Measurements from ENCODE around the gene LRP1B. TPM values are rescaled to one million over a fixed set of nuclear protein-coding genes. Genes with fewer than 3 reads are reported as not detected.

The LRP1B gene
- total RNA-seq, 1 donor from 2014 or later, result 1.7 TPM

- no peak for DNase-seq (ENCODE audit: low spot score in 2 of 2, unreplicated experiment in 2 of 2)
- H3K36me3 Mint-ChIP-seq, result no peaks in the 10 kb centered on the region
- no peak overlapping the region for H3K4me3 Mint-ChIP-seq
- no peaks in the 10 kb centered on the region for H3K27me3 Mint-ChIP-seq (ENCODE audit: low read depth)
- H3K9me3 Mint-ChIP-seq, result peaks cover 13% of the 10 kb centered on the region
- peak overlapping the region; percentile 47 for H3K27ac Mint-ChIP-seq
- TF ChIP-seq CTCF (IDR thresholded peaks at IDR 0.05; ENCODE audit: unreplicated experiment), result no peak
- peaks cover 3% of the 10 kb centered on the region for H3K4me1 Mint-ChIP-seq
Measured at GRCh38 chr2:141341444-141341843, 789.4 kb downstream of the LRP1B start.

GRCh38 chr2:141331127-141331526 is 799.7 kb downstream of the LRP1B start:
- Mint-ChIP-seq H3K27ac (no peak overlapping the region), H3K9me3 (no peaks in the 10 kb centered on the region), H3K27me3 (ENCODE audit: low read depth) (no peaks in the 10 kb centered on the region), H3K4me3 (no peak overlapping the region), H3K36me3 (no peaks in the 10 kb centered on the region), H3K4me1 (peaks cover 5% of the 10 kb centered on the region)
- no peak for TF ChIP-seq CTCF (IDR thresholded peaks at IDR 0.05; ENCODE audit: unreplicated experiment)
- no peak for DNase-seq (ENCODE audit: low spot score in 2 of 2, unreplicated experiment in 2 of 2)

- no peak for DNase-seq (ENCODE audit: low spot score in 2 of 2, unreplicated experiment in 2 of 2)
- H3K36me3 Mint-ChIP-seq, result no peaks in the 10 kb centered on the region
- H3K9me3 Mint-ChIP-seq, result no peaks in the 10 kb centered on the region
- H3K27ac Mint-ChIP-seq, result no peak overlapping the region
- no peak for TF ChIP-seq CTCF (IDR thresholded peaks at IDR 0.05; ENCODE audit: unreplicated experiment)
- H3K4me1 Mint-ChIP-seq, result no peaks in the 10 kb centered on the region
- H3K27me3 Mint-ChIP-seq (ENCODE audit: low read depth), result no peaks in the 10 kb centered on the region
- no peak overlapping the region for H3K4me3 Mint-ChIP-seq
Measured at GRCh38 chr2:141329964-141330363, 800.9 kb downstream of the LRP1B start.

GRCh38 chr2:141323571-141323970 is 807.2 kb downstream of the LRP1B start:
- H3K9me3 Mint-ChIP-seq, result no peaks in the 10 kb centered on the region
- no peaks in the 10 kb centered on the region for H3K36me3 Mint-ChIP-seq
- no peak for DNase-seq (ENCODE audit: low spot score in 2 of 2, unreplicated experiment in 2 of 2)
- H3K4me3 Mint-ChIP-seq, result no peak overlapping the region
- no peak for TF ChIP-seq CTCF (IDR thresholded peaks at IDR 0.05; ENCODE audit: unreplicated experiment)
- no peaks in the 10 kb centered on the region for H3K4me1 Mint-ChIP-seq
- no peaks in the 10 kb centered on the region for H3K27me3 Mint-ChIP-seq (ENCODE audit: low read depth)
- H3K27ac Mint-ChIP-seq, result no peak overlapping the region

- no peaks in the 10 kb centered on the region for H3K4me1 Mint-ChIP-seq
- H3K4me3 Mint-ChIP-seq, result no peak overlapping the region
- no peak overlapping the region for H3K27ac Mint-ChIP-seq
- H3K36me3 Mint-ChIP-seq, result no peaks in the 10 kb centered on the region
- TF ChIP-seq CTCF (IDR thresholded peaks at IDR 0.05; ENCODE audit: unreplicated experiment), result no peak
- no peak for DNase-seq (ENCODE audit: low spot score in 2 of 2, unreplicated experiment in 2 of 2)
- no peaks in the 10 kb centered on the region for H3K27me3 Mint-ChIP-seq (ENCODE audit: low read depth)
- H3K9me3 Mint-ChIP-seq, result peaks cover 7% of the 10 kb centered on the region
Measured at GRCh38 chr2:141317986-141318385, 812.8 kb downstream of the LRP1B start.

GRCh38 chr2:141316606-141317005 is 814.2 kb downstream of the LRP1B start:
- Mint-ChIP-seq H3K9me3 (peaks cover 7% of the 10 kb centered on the region), H3K27ac (no peak overlapping the region), H3K36me3 (no peaks in the 10 kb centered on the region), H3K27me3 (ENCODE audit: low read depth) (no peaks in the 10 kb centered on the region), H3K4me3 (no peak overlapping the region), H3K4me1 (no peaks in the 10 kb centered on the region)
- no peak for TF ChIP-seq CTCF (IDR thresholded peaks at IDR 0.05; ENCODE audit: unreplicated experiment)
- no peak for DNase-seq (ENCODE audit: low spot score in 2 of 2, unreplicated experiment in 2 of 2)
